ENCODE data around the gene NHLRC2. TPM values are rescaled to one million over a fixed set of nuclear protein-coding genes. Genes with fewer than 3 reads are reported as not detected.

Gene NHLRC2
- total and polyA plus RNA-seq, 2 experiments from 2014 or later: 15.5 to 28.1 TPM

DNA sequence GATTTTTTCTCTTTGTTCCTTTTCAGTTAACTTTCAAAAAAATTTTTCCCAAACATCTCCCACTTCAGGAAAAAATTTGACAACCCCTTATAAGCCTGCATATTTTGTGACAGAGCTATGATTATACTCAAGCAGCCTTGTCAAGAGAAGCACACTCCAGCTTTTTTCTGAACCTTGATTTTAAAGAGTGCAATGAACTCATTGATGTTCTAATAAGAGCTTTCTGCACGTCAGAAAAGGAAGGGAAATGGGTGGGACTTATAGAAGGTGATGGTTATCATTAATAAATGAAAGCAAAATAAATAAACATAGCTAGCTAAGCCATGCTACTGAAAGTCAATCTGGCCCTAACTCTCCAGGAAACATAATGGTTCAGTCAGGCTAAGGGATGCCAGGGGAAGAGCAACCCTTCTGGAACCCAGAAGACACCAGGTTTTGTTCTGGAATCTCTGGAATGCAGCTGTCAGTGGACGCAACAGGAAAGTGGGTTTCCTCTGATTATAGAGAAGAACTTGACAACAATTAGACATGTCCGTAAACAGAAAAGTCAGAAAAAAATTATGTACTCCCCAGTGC lies 76.1 kb downstream of the NHLRC2 start (continued):
- TF ChIP-seq, protein P1, sequence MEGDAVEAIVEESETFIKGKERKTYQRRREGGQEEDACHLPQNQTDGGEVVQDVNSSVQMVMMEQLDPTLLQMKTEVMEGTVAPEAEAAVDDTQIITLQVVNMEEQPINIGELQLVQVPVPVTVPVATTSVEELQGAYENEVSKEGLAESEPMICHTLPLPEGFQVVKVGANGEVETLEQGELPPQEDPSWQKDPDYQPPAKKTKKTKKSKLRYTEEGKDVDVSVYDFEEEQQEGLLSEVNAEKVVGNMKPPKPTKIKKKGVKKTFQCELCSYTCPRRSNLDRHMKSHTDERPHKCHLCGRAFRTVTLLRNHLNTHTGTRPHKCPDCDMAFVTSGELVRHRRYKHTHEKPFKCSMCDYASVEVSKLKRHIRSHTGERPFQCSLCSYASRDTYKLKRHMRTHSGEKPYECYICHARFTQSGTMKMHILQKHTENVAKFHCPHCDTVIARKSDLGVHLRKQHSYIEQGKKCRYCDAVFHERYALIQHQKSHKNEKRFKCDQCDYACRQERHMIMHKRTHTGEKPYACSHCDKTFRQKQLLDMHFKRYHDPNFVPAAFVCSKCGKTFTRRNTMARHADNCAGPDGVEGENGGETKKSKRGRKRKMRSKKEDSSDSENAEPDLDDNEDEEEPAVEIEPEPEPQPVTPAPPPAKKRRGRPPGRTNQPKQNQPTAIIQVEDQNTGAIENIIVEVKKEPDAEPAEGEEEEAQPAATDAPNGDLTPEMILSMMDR (conservative IDR thresholded peaks at IDR 0.05; ENCODE audit: low read depth in 2 of 2): no peak
- TF ChIP-seq POLR2AphosphoS5 (IDR thresholded peaks at IDR 0.05; ENCODE audit: low read depth): no peak
- TF ChIP-seq EZH2 (IDR thresholded peaks at IDR 0.05; ENCODE audit: low read depth, unreplicated experiment): no peak

DNA sequence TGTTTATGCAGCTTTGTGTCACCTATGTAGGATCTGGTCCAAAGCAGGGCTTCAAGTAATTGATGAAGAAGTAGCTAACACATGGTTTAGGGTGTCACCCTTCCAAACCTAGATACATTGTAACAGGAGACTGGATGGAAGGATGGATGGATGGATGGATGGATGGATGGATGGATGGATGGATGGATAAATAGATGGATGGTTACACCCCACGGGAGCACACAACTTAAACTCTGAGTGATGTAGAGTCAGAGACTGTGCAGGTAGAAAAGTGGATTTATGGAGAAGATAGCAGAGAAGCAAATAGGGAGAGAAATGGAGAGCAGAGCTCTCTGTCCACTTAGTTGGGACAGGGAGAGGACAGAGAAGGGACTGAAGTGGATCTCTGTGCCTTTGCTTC lies 78.4 kb downstream of the NHLRC2 start:
- peaks cover 11% of the 10 kb centered on the region; the same call in 1 of the 2 replicates for H3K9me2 ChIP-seq (ENCODE audit: insufficient read depth)
- no peaks in the 10 kb centered on the region for H3F3A ChIP-seq (replicated peaks; ENCODE audit: low read depth)
- Mint-ChIP-seq H3K4me1 (peaks cover 3% of the 10 kb centered on the region; the same call in 2 of the 3 replicates), H3K9me3 (no peaks in the 10 kb centered on the region; the same call in 2 of the 3 replicates), H3K27me3 (ENCODE audit: insufficient read depth, low read depth, poor library complexity) (no peaks in the 10 kb centered on the region), H3K27ac (no peak overlapping the region), H3K4me3 (no peak overlapping the region), H3K36me3 (ENCODE audit: low read depth) (no peaks in the 10 kb centered on the region)
- ATAC-seq (no peak), DNase-seq (ENCODE audit: low spot score) (no peak)
- H3K4me3 ChIP-seq: no peak overlapping the region
- no peaks in the 10 kb centered on the region for H3K79me2 ChIP-seq (replicated peaks; ENCODE audit: insufficient read depth)
- H3K4me1 ChIP-seq (ENCODE audit: insufficient read depth): no peaks in the 10 kb centered on the region
- H3K27me3 ChIP-seq (ENCODE audit: insufficient read depth): no peaks in the 10 kb centered on the region
- no peaks in the 10 kb centered on the region for H4K20me1 ChIP-seq (replicated peaks; ENCODE audit: insufficient read depth)
- no peaks in the 10 kb centered on the region for H3K36me3 ChIP-seq (ENCODE audit: insufficient read depth)
- TF ChIP-seq EZH2 (IDR thresholded peaks at IDR 0.05; ENCODE audit: low read depth, unreplicated experiment): no peak
- TF ChIP-seq STAT1 (IDR thresholded peaks at IDR 0.05; ENCODE audit: unreplicated experiment): no peak
- TF ChIP-seq, protein P1 (conservative IDR thresholded peaks at IDR 0.05; ENCODE audit: low read depth in 2 of 2): no peak
- no peak for TF ChIP-seq CREB1 (CRISPR knock-in tag; IDR thresholded peaks at IDR 0.05; ENCODE audit: low read depth)
- TF ChIP-seq, protein P2, sequence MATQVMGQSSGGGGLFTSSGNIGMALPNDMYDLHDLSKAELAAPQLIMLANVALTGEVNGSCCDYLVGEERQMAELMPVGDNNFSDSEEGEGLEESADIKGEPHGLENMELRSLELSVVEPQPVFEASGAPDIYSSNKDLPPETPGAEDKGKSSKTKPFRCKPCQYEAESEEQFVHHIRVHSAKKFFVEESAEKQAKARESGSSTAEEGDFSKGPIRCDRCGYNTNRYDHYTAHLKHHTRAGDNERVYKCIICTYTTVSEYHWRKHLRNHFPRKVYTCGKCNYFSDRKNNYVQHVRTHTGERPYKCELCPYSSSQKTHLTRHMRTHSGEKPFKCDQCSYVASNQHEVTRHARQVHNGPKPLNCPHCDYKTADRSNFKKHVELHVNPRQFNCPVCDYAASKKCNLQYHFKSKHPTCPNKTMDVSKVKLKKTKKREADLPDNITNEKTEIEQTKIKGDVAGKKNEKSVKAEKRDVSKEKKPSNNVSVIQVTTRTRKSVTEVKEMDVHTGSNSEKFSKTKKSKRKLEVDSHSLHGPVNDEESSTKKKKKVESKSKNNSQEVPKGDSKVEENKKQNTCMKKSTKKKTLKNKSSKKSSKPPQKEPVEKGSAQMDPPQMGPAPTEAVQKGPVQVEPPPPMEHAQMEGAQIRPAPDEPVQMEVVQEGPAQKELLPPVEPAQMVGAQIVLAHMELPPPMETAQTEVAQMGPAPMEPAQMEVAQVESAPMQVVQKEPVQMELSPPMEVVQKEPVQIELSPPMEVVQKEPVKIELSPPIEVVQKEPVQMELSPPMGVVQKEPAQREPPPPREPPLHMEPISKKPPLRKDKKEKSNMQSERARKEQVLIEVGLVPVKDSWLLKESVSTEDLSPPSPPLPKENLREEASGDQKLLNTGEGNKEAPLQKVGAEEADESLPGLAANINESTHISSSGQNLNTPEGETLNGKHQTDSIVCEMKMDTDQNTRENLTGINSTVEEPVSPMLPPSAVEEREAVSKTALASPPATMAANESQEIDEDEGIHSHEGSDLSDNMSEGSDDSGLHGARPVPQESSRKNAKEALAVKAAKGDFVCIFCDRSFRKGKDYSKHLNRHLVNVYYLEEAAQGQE (IDR thresholded peaks at IDR 0.05; ENCODE audit: unreplicated experiment): no peak
- H2AFZ ChIP-seq: no peak overlapping the region
- H3K27ac ChIP-seq (ENCODE audit: low read depth): no peak overlapping the region
- no peak overlapping the region for H3K4me2 ChIP-seq

All from GM23338 (cell line).